Spleen (tissue), 11 donors: Measurements from ENCODE around the gene RAB25. TPM values are rescaled to one million over a fixed set of nuclear protein-coding genes. Genes with fewer than 3 reads are reported as not detected.
A peak's percentile ranks its signal among the peaks of the same experiment; 100 is the strongest.
"Not testable (repeated sequence)": the region's sequence is repeated elsewhere in the genome, so short reads cannot be mapped to it uniquely, and the experiment has no call there.

Source experiments
- DNase-seq: peaks from one replicate; pipeline ENCODE4 v3.0.0-alpha.2; 2020
- H3K27ac ChIP-seq, 8 donors: fragments of 200-600 bp; sonication (generic) in 7 of 8; 1 replicate in 4 of 8; 2 replicates in 4 of 8; pipeline versions ENCODE4 v1.5.0 to v1.8.0; 2016 to 2021; ENCODE audit warnings: inconsistent platforms in 4 of 8, mild to moderate bottlenecking in 4 of 8, moderate library complexity in 1 of 8
- H3K27me3 ChIP-seq, 7 donors: fragments of 200-600 bp; sonication (generic) in 6 of 7; replicated peaks in 1 of 7; 1 replicate in 4 of 7; 2 replicates in 3 of 7; pipeline versions ENCODE4 v1.5.0 to v1.8.0; 2016 to 2021; ENCODE audit warnings: inconsistent platforms in 3 of 7, mild to moderate bottlenecking in 1 of 7
- H3K36me3 ChIP-seq, 6 donors: fragments of 200-600 bp; sonication (generic) in 5 of 6; 1 replicate in 4 of 6; 2 replicates in 2 of 6; pipeline versions ENCODE4 v1.5.0 to v1.8.0; 2016 to 2021; ENCODE audit warnings: inconsistent platforms in 2 of 6
- H3K4me1 ChIP-seq, 6 donors: fragments of 200-600 bp; sonication (generic) in 5 of 6; 1 replicate in 3 of 6; 2 replicates in 3 of 6; pipeline versions ENCODE4 v1.5.0 to v1.8.0; 2016 to 2021; ENCODE audit warnings: inconsistent platforms in 3 of 6
- H3K4me3 ChIP-seq, 8 donors: fragments of 200-600 bp; sonication (generic) in 7 of 8; 1 replicate in 4 of 8; 2 replicates in 4 of 8; pipeline versions ENCODE4 v1.5.0 to v1.8.0; 2016 to 2021; ENCODE audit warnings: inconsistent platforms in 4 of 8, mild to moderate bottlenecking in 4 of 8, moderate library complexity in 2 of 8
- H3K9me3 ChIP-seq, 8 donors: fragments of 200-600 bp; sonication (generic) in 7 of 8; 1 replicate in 4 of 8; 2 replicates in 4 of 8; pipeline versions ENCODE4 v1.5.0 to v1.8.0; 2016 to 2021; ENCODE audit warnings: inconsistent platforms in 4 of 8
- POLR2A ChIP-seq, 3 donors: fragments of 450-650 bp; IDR thresholded peaks; one replicate each; pipeline ENCODE4 v1.5.1; 2017; ENCODE audit warnings: antibody characterized with exemption in 3 of 3, mild to moderate bottlenecking in 1 of 3
- POLR2AphosphoS5 ChIP-seq, 3 donors: sonication (generic); formaldehyde crosslinking; IDR thresholded peaks; one replicate each; pipeline ENCODE4 v1.5.1; 2017; ENCODE audit warnings: antibody characterized with exemption in 3 of 3
- WGBS, 5 donors: extraction: QIAGEN DNeasy Blood & Tissue Kit in 3 of 5; methylation state at CpG; one replicate each; pipeline versions ENCODE4 v1.1.5 to v1.1.7; 2013 to 2018; 5-methylcytosine and 5-hydroxymethylcytosine counted together
- intact Hi-C: fragments of 100-400 bp; cut with DNase I; formaldehyde crosslinking; loops from one replicate; pipeline ENCODE4 v1.15.0; 2023; ENCODE audit warnings: low total_unique reads
- polyA plus RNA-seq, 3 donors: library from polyadenylated mRNA; stranded (reverse); fragments of 200-250 nt; gene quantifications; one replicate each; pipeline ENCODE4 v1.2.1, GENCODE V29; 2013
- total RNA-seq, 7 donors: library from RNA; depleted of rRNA in 3 of 7; stranded (reverse); fragments of >200 nt in 3 of 7; fragmentation: NEBNext Ultra II Directional in 4 of 7; extraction: Animal tissue kit (Norgen Biotek cat#: 25700) in 4 of 7; gene quantifications; one replicate each; pipeline versions ENCODE4 v1.1.0 to v1.2.1, GENCODE V29; 2016 to 2021
- TF ChIP-seq, protein P1 (sequence below), 11 experiments: fragments of 200-600 bp in 7 of 11; fragments of 450-650 bp in 4 of 11; sonication (generic) in 4 of 11; IDR thresholded peaks in 8 of 11; conservative IDR thresholded peaks in 3 of 11; 1 replicate in 7 of 11; 2 replicates in 4 of 11; pipeline versions ENCODE4 v1.4.0 to v1.8.0; 2016 to 2021; ENCODE audit warnings: antibody characterized with exemption in 11 of 11, inconsistent platforms in 4 of 11, mild to moderate bottlenecking in 1 of 11
- donor health status: healthy with polysubstance abuse.
- donor health status: DM: no; HTN: no; CAD: no; lungs with moderate emphysema.
- donor health status: DM: no; HTN: no; CAD: no.
- donor health status: Bipolar disorder and iron deficiency.
- donor health status: healthy.
- donor health status: DM: no; HTN: no; CAD: no.
- donor health status: DM: yes; HTN: yes; CAD: no.

Gene RAB25
- total and polyA plus RNA-seq, 10 donors, result 0.28 to 0.70 (median 0.50) TPM; not detected in 5

DNA sequence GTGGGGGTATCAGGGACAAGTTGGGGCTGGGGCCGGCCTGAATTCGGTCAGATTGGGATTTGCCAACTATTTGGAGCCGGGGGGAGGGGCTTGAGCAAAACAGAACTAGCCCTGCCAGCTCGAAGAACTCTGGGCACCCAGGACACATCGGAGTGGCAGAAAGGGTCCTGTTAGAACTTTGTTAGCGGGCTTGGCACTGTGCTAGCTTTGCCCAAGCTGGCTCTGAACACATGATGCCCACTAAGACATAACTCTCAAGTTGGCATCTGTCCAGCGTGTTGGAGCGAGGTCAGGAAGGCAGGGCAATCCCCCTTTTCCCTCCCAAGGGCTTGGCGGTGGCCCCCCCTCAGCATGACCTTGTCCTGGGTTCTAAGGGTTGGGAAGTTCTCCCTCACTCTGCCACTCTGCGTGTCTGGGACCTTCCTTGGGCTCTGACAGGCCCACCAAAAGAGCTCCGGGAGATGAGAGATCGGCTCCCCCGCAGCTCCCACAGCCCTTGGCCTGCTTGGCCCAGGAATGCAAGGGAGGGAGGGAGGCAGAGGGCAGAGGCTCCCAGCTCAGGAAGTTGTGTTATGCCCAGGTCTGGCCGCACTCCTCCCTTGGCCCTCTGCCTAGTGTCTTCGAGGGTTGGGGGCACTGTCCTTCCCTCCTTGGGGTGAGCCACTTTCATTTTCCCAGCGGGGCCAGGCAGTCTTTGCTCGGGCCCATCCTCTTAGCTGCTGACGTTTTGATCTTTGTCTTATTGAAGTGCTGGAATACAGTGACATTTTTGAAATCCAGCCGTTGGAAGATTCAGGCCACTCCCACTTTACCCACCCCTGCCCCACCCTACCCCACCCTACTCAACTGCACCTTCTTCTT is 54.8 kb downstream of the RAB25 start:
- Histone ChIP-seq H3K4me3 (peak overlapping the region; percentile 58 to 97 (median 82)), H3K4me1 (peaks cover 28 to 83% (median 60%) of the 10 kb centered on the region in 6 donors), H3K27ac (peak overlapping the region; percentile 74 to 92 (median 86)), H3K36me3 (no peaks in the 10 kb centered on the region), H3K9me3 (no peaks in the 10 kb centered on the region), H3K27me3 (peaks cover 0 to 62% (median 6%) of the 10 kb centered on the region in 7 donors)
- intact Hi-C loops, result no loop called here
- TF ChIP-seq, protein P1, sequence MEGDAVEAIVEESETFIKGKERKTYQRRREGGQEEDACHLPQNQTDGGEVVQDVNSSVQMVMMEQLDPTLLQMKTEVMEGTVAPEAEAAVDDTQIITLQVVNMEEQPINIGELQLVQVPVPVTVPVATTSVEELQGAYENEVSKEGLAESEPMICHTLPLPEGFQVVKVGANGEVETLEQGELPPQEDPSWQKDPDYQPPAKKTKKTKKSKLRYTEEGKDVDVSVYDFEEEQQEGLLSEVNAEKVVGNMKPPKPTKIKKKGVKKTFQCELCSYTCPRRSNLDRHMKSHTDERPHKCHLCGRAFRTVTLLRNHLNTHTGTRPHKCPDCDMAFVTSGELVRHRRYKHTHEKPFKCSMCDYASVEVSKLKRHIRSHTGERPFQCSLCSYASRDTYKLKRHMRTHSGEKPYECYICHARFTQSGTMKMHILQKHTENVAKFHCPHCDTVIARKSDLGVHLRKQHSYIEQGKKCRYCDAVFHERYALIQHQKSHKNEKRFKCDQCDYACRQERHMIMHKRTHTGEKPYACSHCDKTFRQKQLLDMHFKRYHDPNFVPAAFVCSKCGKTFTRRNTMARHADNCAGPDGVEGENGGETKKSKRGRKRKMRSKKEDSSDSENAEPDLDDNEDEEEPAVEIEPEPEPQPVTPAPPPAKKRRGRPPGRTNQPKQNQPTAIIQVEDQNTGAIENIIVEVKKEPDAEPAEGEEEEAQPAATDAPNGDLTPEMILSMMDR (IDR thresholded peaks at IDR 0.05 in 8 of 11, conservative IDR thresholded peaks at IDR 0.05 in 3 of 11), result no peak
- TF ChIP-seq POLR2AphosphoS5 (IDR thresholded peaks at IDR 0.05) (peak; percentile 80 to 86 (median 80)), POLR2A (IDR thresholded peaks at IDR 0.05) (no peak)
- 5 to 21% (median 17%) methylated on average over 10 to 19 of the region's 19 CpGs for WGBS, 5 donors
- no peak for DNase-seq

DNA sequence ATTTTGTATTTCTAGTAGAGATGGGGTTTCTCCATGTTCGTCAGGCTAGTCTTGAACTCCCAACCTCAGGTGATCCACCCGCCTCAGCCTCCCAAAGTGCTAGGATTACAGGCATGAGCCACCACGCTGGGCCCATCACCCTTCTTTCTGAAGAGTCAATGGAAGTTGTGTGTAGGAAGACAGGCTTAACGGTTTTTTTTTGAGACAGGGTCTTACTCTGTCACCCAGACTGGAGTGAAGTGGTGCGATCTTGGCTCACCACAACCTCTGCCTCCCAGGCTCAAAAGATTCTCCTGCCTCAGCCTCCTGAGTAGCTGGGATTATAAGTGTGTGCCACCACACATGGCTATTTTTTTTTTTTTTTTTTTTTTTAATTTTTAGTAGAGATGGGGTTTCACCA is 55.8 kb downstream of the RAB25 start:
- H3K9me3 ChIP-seq, H3K36me3 ChIP-seq, intact Hi-C loops, DNase-seq: not testable (repeated sequence)
- Histone ChIP-seq H3K4me3 (peak overlapping the region; percentile 58 to 97 (median 82)), H3K27ac (peak overlapping the region in 5 of 8 donors; percentile 83 to 92 (median 87)), H3K27me3 (peaks cover 0 to 67% (median 6%) of the 10 kb centered on the region in 7 donors), H3K4me1 (peaks cover 33 to 89% (median 69%) of the 10 kb centered on the region in 6 donors)
- WGBS, 5 donors, result 81 to 92% (median 83%) methylated on average over 5 of the region's 5 CpGs

DNA sequence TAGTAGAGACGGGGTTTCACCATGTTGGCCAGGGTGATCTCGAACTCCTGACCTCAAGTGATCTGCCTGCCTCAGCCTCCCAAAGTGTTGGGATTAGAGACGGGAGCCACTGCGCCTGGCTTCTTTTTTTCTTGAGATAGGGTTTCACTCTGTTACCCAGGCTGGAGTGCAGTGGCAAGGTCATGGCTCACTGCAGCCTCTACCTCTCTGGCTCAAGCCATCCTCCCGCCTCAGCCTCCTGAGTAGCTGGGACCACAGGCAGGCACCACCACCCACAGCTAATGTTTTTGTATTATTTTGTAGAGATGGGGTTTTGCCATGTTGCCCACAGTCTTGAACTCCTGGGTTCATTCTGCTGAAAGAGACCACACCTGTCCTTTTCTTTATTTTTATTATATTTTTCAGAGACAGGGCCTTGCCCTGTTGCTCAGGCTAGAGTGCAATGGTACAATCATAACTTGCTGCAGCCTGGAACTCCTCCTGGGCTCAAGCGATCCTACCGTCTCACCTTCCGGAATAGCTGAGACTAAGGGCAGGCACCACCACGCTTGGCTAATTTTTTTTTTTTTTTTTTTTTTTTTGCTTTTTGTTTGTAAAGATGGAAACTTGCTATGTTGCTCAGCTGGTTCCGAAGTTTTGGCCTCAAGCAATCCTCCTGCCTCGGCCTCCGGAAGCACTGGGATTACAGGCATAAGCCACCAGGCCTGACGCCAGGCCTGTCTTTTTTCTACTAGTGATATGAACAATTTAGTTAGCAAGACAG is 56.6 kb downstream of the RAB25 start:
- WGBS, 5 donors, result 82 to 91% (median 86%) methylated on average over 13 of the region's 13 CpGs
- H3K9me3 ChIP-seq, result no peaks in the 10 kb centered on the region
- TF ChIP-seq, protein P1 (IDR thresholded peaks at IDR 0.05 in 8 of 11, conservative IDR thresholded peaks at IDR 0.05 in 3 of 11), result no peak
- no peak for TF ChIP-seq POLR2A (IDR thresholded peaks at IDR 0.05)
- no peak for TF ChIP-seq POLR2AphosphoS5 (IDR thresholded peaks at IDR 0.05)
- no peak for DNase-seq
- peaks cover 0 to 65% (median 6%) of the 10 kb centered on the region in 7 donors for H3K27me3 ChIP-seq
- intact Hi-C loops, result no loop called here
- H3K27ac ChIP-seq, result peak overlapping the region in 6 of 8 donors; percentile 9 to 92 (median 86)
- peaks cover 33 to 91% (median 74%) of the 10 kb centered on the region in 6 donors for H3K4me1 ChIP-seq
- H3K36me3 ChIP-seq, result no peaks in the 10 kb centered on the region
- H3K4me3 ChIP-seq, result peak overlapping the region; percentile 1 to 97 (median 65)

DNA sequence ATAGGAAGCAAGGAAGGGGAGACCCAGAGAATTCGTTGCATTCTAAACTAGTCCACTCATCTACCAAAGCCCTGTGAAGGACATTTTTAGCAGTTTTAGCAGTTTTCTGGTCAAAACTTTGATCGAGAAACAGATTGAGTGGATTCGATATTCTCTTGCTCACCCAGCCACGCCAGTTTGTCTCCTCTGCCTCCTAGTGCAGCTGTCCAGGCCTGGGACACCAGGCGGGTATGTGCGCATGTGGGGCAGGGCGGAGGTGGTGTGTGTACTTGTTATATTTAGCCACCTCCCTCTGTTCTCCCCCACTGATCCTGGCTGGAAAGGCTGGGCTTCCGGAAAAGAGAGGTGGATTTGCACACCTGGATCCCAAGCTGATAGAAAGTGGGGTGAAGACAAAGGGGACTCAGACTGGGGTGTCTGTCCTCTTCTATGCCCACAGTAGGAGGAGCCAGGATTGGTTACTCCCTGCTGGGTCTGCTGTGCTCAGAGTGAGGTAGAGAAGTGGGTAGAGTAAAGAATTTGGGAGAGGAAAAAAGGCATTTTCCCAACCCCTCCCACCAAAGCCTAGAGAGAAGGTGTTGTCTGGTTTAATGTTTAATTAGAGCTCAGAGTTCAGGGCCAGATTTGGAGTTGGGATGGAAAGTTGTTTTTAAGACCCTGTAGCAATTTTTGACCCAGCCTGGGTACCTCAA is 57.4 kb downstream of the RAB25 start:
- intact Hi-C loops, result no loop called here
- 72 to 82% (median 80%) methylated on average over 8 of the region's 8 CpGs for WGBS, 5 donors
- Histone ChIP-seq H3K9me3 (no peaks in the 10 kb centered on the region), H3K4me3 (peak overlapping the region in 6 of 8 donors; percentile 15 to 97 (median 74)), H3K4me1 (peaks cover 38 to 98% (median 80%) of the 10 kb centered on the region in 6 donors), H3K27me3 (peaks cover 0 to 64% (median 6%) of the 10 kb centered on the region in 7 donors), H3K27ac (peak overlapping the region in 4 of 8 donors; percentile 0 to 92 (median 42)), H3K36me3 (no peaks in the 10 kb centered on the region)
- no peak for DNase-seq
- TF ChIP-seq POLR2AphosphoS5 (IDR thresholded peaks at IDR 0.05), result peak in 1 of 3 donors; percentile 52
- TF ChIP-seq, protein P1 (IDR thresholded peaks at IDR 0.05 in 8 of 11, conservative IDR thresholded peaks at IDR 0.05 in 3 of 11), result no peak
